Activated CD4-positive, alpha-beta memory T cell treated with anti-CD3 and anti-CD28 coated beads, Interleukin-2, amount 10 ng/mL, durations not matched to agents 7 days and 5 days (primary cell): ENCODE data around the gene ADK. TPM values are rescaled to one million over a fixed set of nuclear protein-coding genes. Genes with fewer than 3 reads are reported as not detected.
A peak's percentile ranks its signal among the peaks of the same experiment; 100 is the strongest.

Source experiments
- CTCF ChIA-PET: fragments of 350-600 bp; sonication (Branson Sonifier 250); formaldehyde crosslinking; loops from one replicate; lab custom pipeline; 2021; ENCODE audit warnings: antibody characterized with exemption, inconsistent platforms; lab: Charles Lee
- POLR2A ChIA-PET: fragments of 350-600 bp; sonication (Branson Sonifier 250); formaldehyde crosslinking; loops from one replicate; lab custom pipeline; 2021; ENCODE audit warnings: antibody characterized with exemption; lab: Charles Lee
- DNase-seq: peaks from one replicate; pipeline ENCODE4 v3.0.0-alpha.2; 2020
- H3K27ac Mint-ChIP-seq: one replicate; pipeline ENCODE4 v1.8.0; 2021; ENCODE audit warnings: mild to moderate bottlenecking, mixed read lengths
- H3K27me3 Mint-ChIP-seq: one replicate; pipeline ENCODE4 v1.8.0; 2021; ENCODE audit warnings: mixed read lengths
- H3K36me3 Mint-ChIP-seq: one replicate; pipeline ENCODE4 v1.8.0; 2021; ENCODE audit warnings: low read depth, mixed read lengths
- H3K4me1 Mint-ChIP-seq: one replicate; pipeline ENCODE4 v1.8.0; 2021; ENCODE audit warnings: mixed read lengths
- H3K4me3 Mint-ChIP-seq: one replicate; pipeline ENCODE4 v1.8.0; 2021; ENCODE audit warnings: mild to moderate bottlenecking, mixed read lengths
- H3K9me3 Mint-ChIP-seq: one replicate; pipeline ENCODE4 v1.8.0; 2021; ENCODE audit warnings: mixed read lengths
- total RNA-seq, 2 experiments: library from RNA; stranded (reverse); gene quantifications; one replicate each; pipeline ENCODE4 v1.2.3, GENCODE V29; 2021

ADK gene
- total RNA-seq, 2 experiments from 2014 or later = 29.3 to 31.8 TPM

DNA sequence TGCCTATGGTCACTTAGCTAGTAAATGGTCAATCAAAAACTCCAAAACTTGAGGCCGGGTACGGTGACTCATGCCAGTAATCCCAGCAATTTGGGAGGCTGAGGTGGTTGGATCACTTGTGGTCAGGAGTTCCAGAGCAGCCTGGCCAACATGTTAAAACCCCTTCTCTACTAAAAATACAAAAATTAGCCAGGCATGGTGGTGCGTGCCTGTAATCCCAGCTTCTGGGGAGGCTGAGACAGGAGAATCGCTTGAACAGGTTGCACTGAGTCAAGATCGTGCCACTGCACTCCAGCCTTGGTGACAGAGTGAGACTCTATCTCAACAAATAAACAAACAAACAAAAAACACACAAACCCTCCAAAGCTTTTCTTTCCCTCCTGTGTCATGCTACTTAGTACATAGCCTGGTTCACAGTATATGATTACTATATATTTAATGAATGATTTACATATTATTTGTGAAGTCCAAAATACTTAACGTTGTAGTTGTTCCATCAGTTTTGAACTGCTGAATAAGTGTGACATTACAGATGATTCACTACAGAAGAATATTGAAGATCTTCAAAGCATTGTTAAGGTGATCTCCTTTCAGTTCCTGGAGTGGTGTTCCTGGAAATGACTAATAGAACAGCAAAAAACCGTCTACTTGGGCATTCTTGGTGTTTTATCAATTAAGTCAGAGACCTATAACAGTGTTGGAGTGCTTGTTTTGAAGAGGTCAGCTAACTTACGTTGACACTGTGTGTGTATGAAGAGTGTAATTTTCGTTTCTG, 72.9 kb downstream of the ADK start:
- H3K36me3 Mint-ChIP-seq = peaks cover 7% of the 10 kb centered on the region
- DNase-seq = no peak
- H3K9me3 Mint-ChIP-seq = no peaks in the 10 kb centered on the region
- POLR2A ChIA-PET = interaction anchor here (1.0 to 1.1 kb wide), 2 partner anchors 48 to 74 kb away, joined by 3 to 5 read pairs; partner anchors contain the start of genes ADK and AP3M1
- H3K4me1 Mint-ChIP-seq = peaks cover 33% of the 10 kb centered on the region
- peak overlapping the region; percentile 85 for H3K27ac Mint-ChIP-seq
- peak overlapping the region; percentile 47 for H3K4me3 Mint-ChIP-seq
- CTCF ChIA-PET = interaction anchor here (1.0 kb wide), 1 partner anchor 10 kb away, joined by 7 read pairs; no protein-coding TSS in a partner anchor
- no peaks in the 10 kb centered on the region for H3K27me3 Mint-ChIP-seq

DNA sequence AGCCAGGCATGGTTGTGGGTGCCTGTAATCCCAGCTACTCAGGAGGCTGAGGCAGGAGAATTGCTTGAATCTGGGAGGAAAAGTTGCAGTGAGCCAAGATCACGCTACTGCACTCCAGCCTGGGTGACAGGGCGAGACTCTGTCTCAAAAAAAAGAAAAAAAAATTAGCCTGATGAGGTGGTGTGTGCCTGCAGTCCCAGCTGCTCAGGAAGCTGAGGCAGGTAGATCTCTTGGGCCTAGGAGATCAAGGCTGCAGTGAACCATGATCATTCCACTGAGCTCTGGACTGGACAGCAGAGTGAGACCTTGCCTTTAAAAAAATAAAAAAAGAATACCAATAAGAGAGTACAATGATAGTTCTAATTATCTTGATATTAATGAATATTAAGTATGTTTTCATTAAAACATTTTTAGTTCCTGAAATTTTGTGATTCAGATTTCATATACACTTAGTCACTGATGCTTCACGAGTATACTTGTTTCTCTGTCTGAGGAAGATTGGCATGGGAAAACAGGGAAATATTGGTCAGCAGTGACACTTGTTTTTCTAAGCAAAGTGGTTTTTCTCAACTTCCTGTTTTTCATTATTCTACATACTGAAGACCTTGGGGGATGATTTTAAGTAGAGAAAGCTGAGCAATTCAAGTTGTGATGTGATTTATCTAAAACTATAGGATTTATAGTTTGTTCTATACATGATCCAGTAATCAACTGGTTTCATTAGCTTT, 76.8 kb downstream of the ADK start:
- CTCF ChIA-PET = interaction anchor here (1.0 to 2.2 kb wide), 4 partner anchors 14 to 77 kb away, joined by 3 to 10 read pairs (median 4); partner anchors contain the start of genes ADK and AP3M1
- Mint-ChIP-seq H3K36me3 (peaks cover 10% of the 10 kb centered on the region), H3K9me3 (no peaks in the 10 kb centered on the region), H3K4me1 (peaks cover 41% of the 10 kb centered on the region), H3K27me3 (no peaks in the 10 kb centered on the region), H3K4me3 (peak overlapping the region; percentile 45), H3K27ac (peak overlapping the region; percentile 89)
- POLR2A ChIA-PET = interaction anchor here (0.9 to 2.2 kb wide), 7 partner anchors 49 to 236 kb away, joined by 3 to 9 read pairs (median 4); partner anchors contain the start of genes ADK and AP3M1
- no peak for DNase-seq

DNA sequence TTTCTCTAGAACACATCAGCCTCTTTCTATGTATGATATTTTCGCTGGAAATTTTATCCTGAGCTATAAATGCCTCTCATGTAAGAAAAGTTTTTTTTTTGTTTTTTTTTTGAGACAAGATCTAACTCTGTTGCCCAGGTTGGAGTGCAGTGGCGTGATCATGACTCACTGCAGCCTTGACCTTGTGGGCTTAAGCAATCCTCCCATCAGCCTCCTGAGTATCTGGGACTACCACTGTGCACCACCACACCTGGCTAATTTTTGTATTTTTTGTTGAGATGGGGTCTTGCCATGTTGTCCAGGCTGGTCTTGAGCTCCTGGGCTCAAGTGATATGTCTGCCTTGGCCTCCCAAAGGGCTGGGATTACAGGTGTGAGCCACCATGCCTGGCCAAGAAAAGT, 80.4 kb downstream of the ADK start:
- DNase-seq = no peak
- H3K27me3 Mint-ChIP-seq = no peaks in the 10 kb centered on the region

DNA sequence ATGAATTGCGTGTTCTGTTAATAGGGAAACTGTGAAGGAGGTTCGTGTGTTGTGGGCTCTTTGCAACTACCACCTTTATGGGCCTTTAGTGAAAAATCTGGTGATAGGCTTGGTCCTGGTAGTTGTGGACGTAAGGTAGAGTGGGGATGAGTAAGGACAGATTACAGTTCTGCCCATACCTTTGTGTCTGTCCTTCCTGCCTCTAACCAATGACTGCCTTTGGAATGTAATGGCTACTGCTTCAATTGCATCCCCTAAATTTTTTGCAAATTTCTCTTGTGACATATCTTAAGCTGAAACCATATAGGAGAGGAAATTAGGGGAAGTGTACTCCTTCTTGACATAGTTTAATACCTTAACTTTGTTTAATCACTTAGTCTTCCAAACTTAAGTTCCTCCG, 82.3 kb downstream of the ADK start:
- ChIA-PET POLR2A (no interaction called here), CTCF (interaction anchor here (1.5 to 2.5 kb wide), 3 partner anchors 55 to 108 kb away, joined by 4 to 14 read pairs (median 11); partner anchors contain the start of genes ADK and AP3M1)
- peaks cover 13% of the 10 kb centered on the region for H3K4me1 Mint-ChIP-seq
- H3K4me3 Mint-ChIP-seq = no peak overlapping the region
- peaks cover 3% of the 10 kb centered on the region for H3K36me3 Mint-ChIP-seq
- H3K9me3 Mint-ChIP-seq = no peaks in the 10 kb centered on the region
- DNase-seq = no peak
- H3K27ac Mint-ChIP-seq = no peak overlapping the region
- no peaks in the 10 kb centered on the region for H3K27me3 Mint-ChIP-seq

More for the DNA sequence above, 80.4 kb downstream of the ADK start:
- no peak overlapping the region for H3K4me3 Mint-ChIP-seq
- H3K9me3 Mint-ChIP-seq = no peaks in the 10 kb centered on the region
- POLR2A ChIA-PET = no interaction called here
- peaks cover 7% of the 10 kb centered on the region for H3K36me3 Mint-ChIP-seq
- peaks cover 24% of the 10 kb centered on the region for H3K4me1 Mint-ChIP-seq
- H3K27ac Mint-ChIP-seq = no peak overlapping the region
- CTCF ChIA-PET = interaction anchor here (0.6 to 1.5 kb wide), 3 partner anchors 11 to 104 kb away, joined by 3 to 5 read pairs (median 3); no protein-coding TSS in a partner anchor

DNA sequence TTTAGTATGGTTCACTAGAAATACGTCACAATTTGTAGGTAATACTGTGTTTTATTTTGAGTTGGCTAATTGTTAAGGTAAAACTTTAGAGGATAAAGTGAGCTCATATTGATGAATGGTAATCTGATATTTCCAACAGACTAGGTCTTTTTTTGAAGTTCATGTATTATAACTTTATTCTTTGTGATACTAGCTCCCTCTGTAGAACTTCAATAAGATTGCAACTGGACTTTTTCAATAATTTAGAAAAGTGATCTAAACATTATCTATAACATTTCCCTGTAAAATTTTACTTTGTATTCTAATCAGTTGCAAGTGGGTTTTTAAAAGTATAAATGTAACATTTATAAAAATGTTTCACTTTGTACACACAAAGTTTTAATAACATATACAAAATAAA, 83.5 kb downstream of the ADK start:
- no peak for DNase-seq
- ChIA-PET POLR2A (interaction anchor here (0.6 to 1.0 kb wide), 2 partner anchors 36 to 157 kb away, joined by 3 read pairs; no protein-coding TSS in a partner anchor), CTCF (interaction anchor here (0.6 to 2.5 kb wide), 10 partner anchors 9 to 348 kb away, joined by 3 to 14 read pairs (median 4); partner anchors contain the start of genes ADK and AP3M1)
- no peaks in the 10 kb centered on the region for H3K36me3 Mint-ChIP-seq
- H3K9me3 Mint-ChIP-seq = no peaks in the 10 kb centered on the region
- no peak overlapping the region for H3K27ac Mint-ChIP-seq
- H3K27me3 Mint-ChIP-seq = no peaks in the 10 kb centered on the region
- peaks cover 7% of the 10 kb centered on the region for H3K4me1 Mint-ChIP-seq
- H3K4me3 Mint-ChIP-seq = no peak overlapping the region

DNA sequence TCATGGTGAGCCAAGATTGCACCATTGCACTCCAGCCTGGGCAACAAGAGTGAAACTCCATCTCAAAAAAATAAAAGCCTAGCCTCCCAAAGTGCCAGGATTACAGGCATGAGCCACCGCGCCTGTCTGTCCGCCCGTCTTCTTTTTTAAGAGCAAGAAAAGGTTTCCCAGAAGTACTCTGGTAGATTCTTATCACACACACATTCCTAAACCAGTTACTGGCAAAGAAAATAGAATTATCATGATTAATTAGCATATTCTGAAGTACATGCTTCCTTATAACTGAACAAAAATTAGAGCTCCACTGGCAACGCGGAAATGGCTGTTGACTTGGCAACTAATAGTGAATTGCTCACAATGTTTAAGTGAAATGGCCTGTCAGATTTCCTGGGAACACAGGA, 87.0 kb downstream of the ADK start:
- Mint-ChIP-seq H3K36me3 (peaks cover 5% of the 10 kb centered on the region), H3K4me3 (no peak overlapping the region), H3K27me3 (no peaks in the 10 kb centered on the region), H3K27ac (no peak overlapping the region), H3K9me3 (no peaks in the 10 kb centered on the region), H3K4me1 (peaks cover 1% of the 10 kb centered on the region)
- DNase-seq = no peak
- ChIA-PET POLR2A (no interaction called here), CTCF (no interaction called here)

DNA sequence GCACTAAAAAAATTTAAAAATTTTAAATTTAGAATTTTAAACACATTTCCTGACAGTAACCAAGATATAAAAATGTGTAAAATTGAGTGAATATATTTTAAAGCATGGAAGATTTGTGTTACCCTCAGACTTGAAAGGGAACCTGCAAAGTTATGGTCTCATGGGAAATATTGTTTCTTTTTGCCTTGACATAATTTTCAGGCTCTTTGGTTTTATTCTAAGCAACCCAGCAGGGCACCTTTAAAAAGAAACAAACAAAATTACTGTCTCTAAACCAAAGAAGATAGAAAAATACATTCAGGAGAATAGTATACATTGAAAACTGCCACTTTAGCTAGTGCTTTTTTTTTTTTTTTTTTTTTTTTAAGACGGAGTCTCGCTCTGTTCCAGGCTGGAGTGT, 87.5 kb downstream of the ADK start:
- Mint-ChIP-seq H3K27ac (no peak overlapping the region), H3K4me1 (no peaks in the 10 kb centered on the region), H3K27me3 (no peaks in the 10 kb centered on the region), H3K4me3 (no peak overlapping the region), H3K9me3 (no peaks in the 10 kb centered on the region), H3K36me3 (peaks cover 6% of the 10 kb centered on the region)
- POLR2A ChIA-PET = no interaction called here
- CTCF ChIA-PET = no interaction called here
- no peak for DNase-seq

DNA sequence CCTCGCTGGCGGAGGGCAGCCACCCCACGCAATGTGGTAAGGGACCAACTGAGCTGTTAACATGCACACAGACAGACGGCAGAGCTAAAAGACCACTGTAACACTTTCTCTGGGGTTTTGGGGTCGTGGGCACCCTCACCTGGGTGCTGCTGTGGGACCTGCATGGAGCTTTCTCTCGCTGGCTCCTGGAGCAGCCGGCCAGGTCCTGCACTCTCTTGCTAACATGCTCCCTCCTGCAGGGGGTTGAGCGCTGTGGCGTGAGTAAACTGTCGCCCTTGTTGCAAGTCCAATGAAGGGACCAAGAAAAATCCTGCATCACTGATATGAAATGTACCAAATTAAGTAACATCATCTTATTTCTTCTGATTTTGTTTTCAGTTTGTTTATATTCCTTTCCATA, 92.0 kb downstream of the ADK start:
- Mint-ChIP-seq H3K27ac (no peak overlapping the region), H3K4me1 (no peaks in the 10 kb centered on the region), H3K4me3 (no peak overlapping the region), H3K36me3 (peaks cover 6% of the 10 kb centered on the region), H3K27me3 (no peaks in the 10 kb centered on the region), H3K9me3 (no peaks in the 10 kb centered on the region)
- DNase-seq = no peak
- ChIA-PET CTCF (interaction anchor here (0.9 to 2.5 kb wide), 7 partner anchors 8 to 993 kb away, joined by 3 to 12 read pairs (median 6); partner anchors contain the start of genes ADK, AP3M1 and COMTD1), POLR2A (no interaction called here)

DNA sequence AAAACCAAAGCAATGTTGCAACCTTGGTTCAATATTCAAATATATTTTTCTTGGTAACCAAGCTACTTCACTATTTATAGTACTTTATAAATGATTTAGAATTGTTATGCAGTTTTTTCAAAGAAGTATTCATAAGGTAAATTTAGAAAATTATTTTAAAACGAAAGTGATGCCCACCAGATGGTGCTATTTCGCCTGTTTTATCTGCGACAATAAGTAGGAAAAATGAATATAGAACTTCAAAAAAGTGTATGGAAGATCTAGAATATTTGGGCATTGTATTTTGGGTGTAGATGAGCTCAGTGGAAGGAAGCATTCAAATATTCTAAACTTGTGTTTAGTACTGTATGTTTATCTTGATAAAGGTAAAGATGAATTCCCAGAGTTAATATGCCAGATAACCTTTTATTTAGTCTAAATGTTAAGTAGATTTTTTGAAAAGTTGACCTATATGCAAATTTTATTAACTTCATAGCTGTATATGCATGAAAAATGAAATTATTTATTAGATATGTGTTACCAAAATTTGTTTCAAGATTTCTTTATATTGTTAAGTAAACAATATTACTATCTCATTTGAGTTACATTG, 93.2 kb downstream of the ADK start:
- POLR2A ChIA-PET = no interaction called here
- H3K27me3 Mint-ChIP-seq = no peaks in the 10 kb centered on the region

DNA sequence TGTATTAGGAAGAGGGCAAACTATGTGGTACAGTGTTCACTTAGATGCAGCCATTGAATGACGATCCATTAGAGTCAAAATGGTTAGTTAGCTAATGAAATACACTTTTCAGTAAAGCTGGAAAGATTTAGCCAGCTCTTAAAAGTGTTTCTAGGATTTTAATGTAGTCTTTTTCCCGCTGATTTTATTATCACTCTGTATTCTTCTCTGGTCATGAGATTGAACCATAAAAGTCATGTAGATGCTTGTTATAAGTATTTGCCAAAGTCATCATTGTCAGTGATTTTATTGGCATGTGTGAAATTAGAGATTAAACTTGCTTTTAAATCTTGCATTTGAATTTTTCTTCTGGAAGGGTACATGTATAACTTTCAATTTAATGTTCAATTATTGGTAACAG, 93.8 kb downstream of the ADK start:
- no peak for DNase-seq
- ChIA-PET CTCF (interaction anchor here (0.7 to 2.5 kb wide), 17 partner anchors 13 to 992 kb away, joined by 3 to 18 read pairs (median 4); partner anchors contain the start of genes ADK, AP3M1 and KAT6B), POLR2A (no interaction called here)
- no peak overlapping the region for H3K27ac Mint-ChIP-seq
- H3K27me3 Mint-ChIP-seq = no peaks in the 10 kb centered on the region
- H3K4me3 Mint-ChIP-seq = no peak overlapping the region
- peaks cover 6% of the 10 kb centered on the region for H3K36me3 Mint-ChIP-seq
- no peaks in the 10 kb centered on the region for H3K9me3 Mint-ChIP-seq
- H3K4me1 Mint-ChIP-seq = no peaks in the 10 kb centered on the region

More for the DNA sequence above, 93.2 kb downstream of the ADK start:
- Mint-ChIP-seq H3K9me3 (no peaks in the 10 kb centered on the region), H3K36me3 (peaks cover 6% of the 10 kb centered on the region), H3K4me1 (no peaks in the 10 kb centered on the region), H3K4me3 (no peak overlapping the region), H3K27ac (no peak overlapping the region)
- no peak for DNase-seq
- CTCF ChIA-PET = interaction anchor here (0.7 to 2.5 kb wide), 25 partner anchors 10 to 992 kb away, joined by 3 to 18 read pairs (median 3); partner anchors contain the start of genes ADK, AP3M1, COMTD1 and KAT6B

DNA sequence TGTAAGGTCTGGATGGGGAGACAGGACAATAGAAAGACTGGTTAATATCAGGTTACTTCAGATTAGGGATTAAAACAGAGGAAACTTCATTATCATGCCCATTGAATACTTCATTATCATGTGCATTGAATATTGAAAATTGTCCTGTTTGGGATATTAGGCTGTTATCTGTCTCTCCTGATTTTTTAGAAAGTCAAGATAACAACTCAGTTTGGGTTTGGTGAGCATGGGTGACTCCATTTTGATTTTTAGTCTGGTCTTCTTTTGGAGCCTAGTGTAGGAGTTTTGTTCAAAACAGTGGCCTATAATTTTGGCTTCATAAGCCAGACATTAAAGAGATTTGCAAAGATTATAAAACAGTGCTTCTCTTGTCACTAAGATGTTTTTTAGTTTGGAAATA, 95.5 kb downstream of the ADK start:
- no peak for DNase-seq
- H3K36me3 Mint-ChIP-seq = peaks cover 6% of the 10 kb centered on the region
- no peaks in the 10 kb centered on the region for H3K27me3 Mint-ChIP-seq
- CTCF ChIA-PET = interaction anchor here (0.6 to 0.8 kb wide), 3 partner anchors 14 to 787 kb away, joined by 3 read pairs; no protein-coding TSS in a partner anchor
- POLR2A ChIA-PET = no interaction called here
- no peak overlapping the region for H3K4me3 Mint-ChIP-seq
- no peaks in the 10 kb centered on the region for H3K4me1 Mint-ChIP-seq
- no peaks in the 10 kb centered on the region for H3K9me3 Mint-ChIP-seq
- H3K27ac Mint-ChIP-seq = no peak overlapping the region

DNA sequence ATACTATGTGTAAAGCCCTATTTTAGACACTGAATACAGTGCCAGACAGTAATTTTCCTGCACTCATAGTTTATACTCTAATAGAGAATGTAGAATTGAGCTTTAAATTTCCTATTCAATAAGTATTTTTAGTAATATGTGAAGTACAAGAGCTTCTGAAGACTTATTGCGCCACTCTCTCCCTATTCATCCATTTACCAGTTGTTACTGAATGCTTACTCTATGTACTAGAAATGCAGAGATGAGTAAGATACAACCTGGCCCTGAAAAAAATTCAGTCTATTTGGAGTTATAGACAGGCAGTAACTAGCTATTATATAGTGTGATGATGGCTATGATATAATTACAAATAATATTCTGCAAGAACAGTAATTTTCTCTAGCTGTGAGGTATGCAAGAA, 98.8 kb downstream of the ADK start:
- no peak for DNase-seq
- H3K27ac Mint-ChIP-seq = no peak overlapping the region
- H3K4me1 Mint-ChIP-seq = no peaks in the 10 kb centered on the region
- POLR2A ChIA-PET = no interaction called here
- H3K27me3 Mint-ChIP-seq = no peaks in the 10 kb centered on the region
- H3K9me3 Mint-ChIP-seq = no peaks in the 10 kb centered on the region
- CTCF ChIA-PET = no interaction called here
- no peaks in the 10 kb centered on the region for H3K36me3 Mint-ChIP-seq
- H3K4me3 Mint-ChIP-seq = no peak overlapping the region
